Sigmoid colon (tissue), 4 donors: ENCODE data around the gene C6orf141.

Experiments used
- POLR2A ChIP-seq, 2 donors: fragments of 450-650 bp; IDR thresholded peaks; one replicate each; pipeline ENCODE4 v1.6.1; 2016; ENCODE audit warnings: antibody characterized with exemption in 2 of 2, mild to moderate bottlenecking in 2 of 2, moderate library complexity in 2 of 2
- POLR2AphosphoS5 ChIP-seq, 4 donors: sonication (generic); formaldehyde crosslinking; IDR thresholded peaks; one replicate each; pipeline ENCODE4 v1.6.1; 2017; ENCODE audit warnings: antibody characterized with exemption in 4 of 4
- TF ChIP-seq, protein P1 (sequence below), 4 experiments: fragments of 450-650 bp in 3 of 4; fragments of 200-600 bp in 1 of 4; IDR thresholded peaks; one replicate each; pipeline ENCODE4 v1.5.1; 2016 to 2019; ENCODE audit warnings: antibody characterized with exemption in 4 of 4, mild to moderate bottlenecking in 3 of 4, moderate library complexity in 2 of 4

DNA sequence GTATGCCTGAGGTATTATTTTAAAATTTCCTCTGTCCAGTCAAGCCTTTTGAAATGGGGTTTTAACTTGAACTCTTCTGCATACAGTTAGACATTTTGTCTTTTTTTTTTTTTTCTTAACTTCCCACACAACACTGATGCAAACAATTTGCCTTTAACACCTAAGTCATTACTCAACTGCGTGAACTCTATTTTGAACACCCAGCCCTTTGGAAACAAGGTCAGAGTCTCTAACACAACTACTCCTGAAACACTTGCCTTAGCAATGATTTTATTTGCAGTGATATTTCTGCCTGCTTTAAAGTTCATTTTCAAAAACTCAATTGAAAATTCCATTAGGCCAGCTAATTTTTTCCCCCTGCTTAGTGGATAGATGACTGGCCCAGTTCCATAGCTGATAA is 26.6 kb upstream of the C6orf141 start:
- TF ChIP-seq POLR2A (IDR thresholded peaks at IDR 0.05) (no peak), POLR2AphosphoS5 (IDR thresholded peaks at IDR 0.05) (no peak)
- TF ChIP-seq, protein P1, sequence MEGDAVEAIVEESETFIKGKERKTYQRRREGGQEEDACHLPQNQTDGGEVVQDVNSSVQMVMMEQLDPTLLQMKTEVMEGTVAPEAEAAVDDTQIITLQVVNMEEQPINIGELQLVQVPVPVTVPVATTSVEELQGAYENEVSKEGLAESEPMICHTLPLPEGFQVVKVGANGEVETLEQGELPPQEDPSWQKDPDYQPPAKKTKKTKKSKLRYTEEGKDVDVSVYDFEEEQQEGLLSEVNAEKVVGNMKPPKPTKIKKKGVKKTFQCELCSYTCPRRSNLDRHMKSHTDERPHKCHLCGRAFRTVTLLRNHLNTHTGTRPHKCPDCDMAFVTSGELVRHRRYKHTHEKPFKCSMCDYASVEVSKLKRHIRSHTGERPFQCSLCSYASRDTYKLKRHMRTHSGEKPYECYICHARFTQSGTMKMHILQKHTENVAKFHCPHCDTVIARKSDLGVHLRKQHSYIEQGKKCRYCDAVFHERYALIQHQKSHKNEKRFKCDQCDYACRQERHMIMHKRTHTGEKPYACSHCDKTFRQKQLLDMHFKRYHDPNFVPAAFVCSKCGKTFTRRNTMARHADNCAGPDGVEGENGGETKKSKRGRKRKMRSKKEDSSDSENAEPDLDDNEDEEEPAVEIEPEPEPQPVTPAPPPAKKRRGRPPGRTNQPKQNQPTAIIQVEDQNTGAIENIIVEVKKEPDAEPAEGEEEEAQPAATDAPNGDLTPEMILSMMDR (IDR thresholded peaks at IDR 0.05), result no peak
